Measurements from ENCODE around the gene ERG.

Gene ERG

GRCh38 chr21:38472412-38473108, 25.7 kb downstream of the ERG start:
- DNase-seq (ENCODE audit: low spot score) = no peak

- no peak for DNase-seq (ENCODE audit: low spot score)
Observed at GRCh38 chr21:38471766-38472165, 26.5 kb downstream of the ERG start.

DNA sequence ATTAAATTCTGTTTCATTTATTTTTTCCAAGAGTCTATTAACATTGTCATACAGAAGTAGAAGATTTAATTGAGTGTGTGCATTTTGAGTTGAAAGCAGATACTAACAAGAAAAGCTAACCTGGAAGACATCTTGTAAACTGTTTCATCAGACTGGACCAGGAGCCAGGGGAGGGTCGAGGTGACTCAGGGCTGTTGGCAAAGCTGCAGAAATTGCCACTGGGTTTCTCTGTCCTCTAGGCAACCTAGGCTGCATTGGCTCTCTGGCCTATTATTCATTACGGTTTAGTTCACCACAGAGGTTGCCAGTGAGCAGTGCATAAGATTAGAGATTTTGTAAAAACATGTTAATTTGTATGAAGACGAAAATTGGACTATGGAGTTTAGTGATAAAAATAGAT, 27.5 kb downstream of the ERG start:
- DNase-seq (ENCODE audit: low spot score) = no peak

DNA sequence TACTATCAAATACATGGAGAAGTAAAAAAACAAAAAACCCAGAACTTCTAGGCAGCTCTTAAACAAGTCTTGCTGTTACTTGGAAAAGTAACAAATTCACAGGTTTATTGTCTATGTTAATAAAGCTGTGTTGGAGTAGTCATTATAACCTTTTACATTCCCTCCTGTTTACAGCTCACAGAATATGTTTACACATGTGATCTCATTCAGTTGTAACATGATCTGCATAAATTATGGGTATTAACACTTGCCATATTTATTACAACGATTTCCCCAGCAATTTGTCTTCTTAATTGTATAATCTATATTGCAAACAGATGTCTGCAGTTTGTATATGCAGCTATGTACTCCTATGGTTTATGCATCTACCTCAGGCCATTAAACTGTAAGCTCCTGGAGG, 28.6 kb downstream of the ERG start:
- DNase-seq (ENCODE audit: low spot score) = no peak

GRCh38 chr21:38468989-38469388, 29.3 kb downstream of the ERG start:
- DNase-seq (ENCODE audit: low spot score) = peak; percentile 19

DNA sequence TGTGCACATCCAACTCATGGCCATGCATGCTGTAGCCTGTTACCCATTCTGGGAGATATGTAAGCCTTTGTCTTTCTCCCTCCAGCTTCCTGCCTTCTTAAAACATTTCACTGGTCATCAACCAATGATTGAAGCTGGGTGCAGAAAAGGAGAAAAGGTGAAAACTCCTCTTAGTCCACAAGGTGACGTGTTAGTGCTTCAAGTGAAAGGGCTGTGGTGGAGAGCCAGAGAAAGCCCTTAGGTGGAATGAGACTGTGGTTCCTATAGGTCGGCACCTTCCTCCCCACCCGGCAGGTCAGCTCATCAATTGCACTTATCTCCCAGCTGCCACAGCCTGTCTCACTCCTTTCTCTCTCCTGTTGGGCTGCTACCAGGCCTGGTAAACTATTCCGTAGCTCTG, 30.4 kb downstream of the ERG start:
- DNase-seq (ENCODE audit: low spot score) = no peak

DNA sequence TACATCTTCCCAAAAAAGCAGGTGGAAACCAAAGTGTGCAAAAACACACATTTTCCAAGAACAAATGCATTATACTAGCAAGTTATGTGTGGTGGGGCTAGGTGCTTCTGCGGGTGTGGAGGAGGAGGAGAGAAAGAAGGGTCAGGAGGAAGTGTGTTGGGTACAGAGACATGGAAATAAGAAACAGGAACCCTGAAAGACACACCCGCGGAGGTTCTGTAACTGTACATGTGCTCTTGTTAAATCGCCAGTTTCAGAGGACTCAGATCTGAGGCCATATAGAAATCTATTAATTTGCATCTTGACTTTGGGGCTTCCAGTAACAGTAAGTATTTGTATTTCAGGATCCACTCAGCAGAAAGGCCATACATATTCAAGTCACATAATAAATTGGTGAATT, 30.9 kb downstream of the ERG start:
- no peak for DNase-seq (ENCODE audit: low spot score)

DNA sequence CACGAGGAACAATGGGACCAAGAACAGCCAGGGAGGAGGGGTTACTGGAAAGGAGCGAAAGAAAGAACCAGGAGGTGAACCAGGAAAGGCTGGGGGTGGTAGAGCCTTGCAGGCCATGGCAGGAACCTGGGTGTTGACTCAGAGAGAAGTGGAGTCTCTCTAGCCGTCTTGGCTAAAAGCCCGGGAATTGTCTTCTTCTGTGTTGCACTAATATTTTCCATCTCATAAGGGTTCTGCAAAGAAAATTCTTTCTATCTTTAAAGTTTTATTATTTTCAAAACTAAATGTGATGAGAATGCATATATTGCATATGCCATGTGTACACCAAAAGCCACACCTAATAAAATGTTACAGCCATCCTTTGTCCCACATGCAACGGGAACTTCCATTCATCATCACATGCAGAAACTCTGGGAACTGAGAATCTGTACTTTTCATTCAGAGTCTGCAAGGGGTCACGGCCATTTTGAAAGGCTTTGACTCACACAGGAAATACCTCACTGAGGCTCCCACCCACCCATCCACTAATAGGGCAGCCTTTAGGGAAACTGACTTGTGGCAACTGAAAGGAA, 38.0 kb downstream of the ERG start:
- DNase-seq (ENCODE audit: low spot score) = peak; percentile 69

GRCh38 chr21:38459490-38459889, 38.8 kb downstream of the ERG start:
- DNase-seq (ENCODE audit: low spot score) = no peak

DNA sequence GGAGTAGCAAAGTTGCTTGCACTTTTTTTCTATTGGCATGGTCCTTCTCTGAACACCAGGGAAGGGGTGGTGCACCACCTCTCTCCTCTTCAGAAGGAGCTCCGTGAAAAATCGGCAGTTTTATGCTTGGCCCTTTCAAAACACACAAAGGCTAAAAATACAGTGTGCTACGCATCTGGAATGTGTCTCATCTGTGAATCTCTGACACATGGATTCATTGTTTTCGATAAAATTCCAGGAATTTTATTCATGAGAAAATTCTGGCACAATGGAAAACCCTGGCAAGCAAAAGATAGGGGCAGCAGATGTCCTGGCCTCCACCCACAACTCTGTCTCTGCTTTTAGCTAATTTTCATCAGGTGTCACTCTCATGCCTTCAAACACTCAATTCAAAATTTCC, 42.9 kb downstream of the ERG start:
- peak; percentile 63 for DNase-seq (ENCODE audit: low spot score)

- no peak for DNase-seq (ENCODE audit: low spot score)
Observed at GRCh38 chr21:38454702-38455101, 43.6 kb downstream of the ERG start.

- no peak for DNase-seq (ENCODE audit: low spot score)
Observed at GRCh38 chr21:38454161-38454560, 44.1 kb downstream of the ERG start.

DNA sequence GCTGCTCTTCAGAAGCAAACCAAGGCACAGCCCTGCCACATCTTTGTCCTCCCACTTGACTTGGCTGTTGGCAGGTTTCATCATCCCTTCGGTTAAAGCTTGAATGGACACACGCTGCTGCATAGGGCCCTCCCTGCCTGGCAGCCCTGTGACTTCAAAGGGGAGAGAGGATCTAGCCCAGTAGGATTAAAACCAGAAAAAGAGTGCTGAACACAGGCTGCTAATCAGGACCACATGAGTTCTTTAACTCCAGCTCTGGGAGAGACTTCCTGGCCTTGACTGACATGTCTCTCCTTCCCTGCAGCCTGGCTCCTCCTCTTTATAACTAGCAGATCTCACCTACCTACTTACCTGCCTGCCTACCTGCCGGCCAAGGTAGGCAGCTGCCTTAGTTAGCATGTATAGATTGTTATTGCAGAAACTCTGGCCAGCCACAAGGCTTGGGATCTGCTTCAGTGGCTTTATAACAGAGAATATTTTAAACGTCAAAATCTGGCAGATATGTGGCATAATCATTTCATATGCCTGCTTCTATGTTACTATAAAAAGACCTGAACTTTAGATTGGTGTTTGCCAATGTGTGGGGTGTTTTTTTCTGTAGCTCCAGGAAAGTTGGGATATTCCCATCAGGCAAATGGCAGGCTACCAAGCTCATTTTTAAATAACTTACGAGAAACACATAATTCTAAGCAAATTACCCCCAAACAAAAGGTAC, 49.4 kb downstream of the ERG start:
- peak; percentile 60 for DNase-seq (ENCODE audit: low spot score)

DNA sequence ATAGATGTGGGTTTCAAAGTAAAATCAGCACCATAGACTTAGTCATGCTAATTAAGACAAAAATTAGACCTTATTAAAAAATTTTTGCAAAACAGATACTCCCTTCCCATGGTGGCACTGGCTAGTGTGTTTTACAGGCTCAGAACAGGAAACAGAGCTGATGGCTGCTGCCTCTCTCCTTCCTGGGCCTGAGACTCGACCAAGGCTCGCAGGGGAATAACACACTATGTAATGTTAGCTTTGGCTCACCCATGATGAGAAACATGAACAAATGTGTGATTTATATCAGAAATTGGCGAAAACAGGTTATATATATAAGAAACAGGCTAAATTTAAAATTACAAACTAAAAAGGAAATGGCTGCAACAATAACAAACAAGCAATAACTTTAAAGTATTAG, 50.7 kb downstream of the ERG start:
- DNase-seq (ENCODE audit: low spot score) = no peak

DNA sequence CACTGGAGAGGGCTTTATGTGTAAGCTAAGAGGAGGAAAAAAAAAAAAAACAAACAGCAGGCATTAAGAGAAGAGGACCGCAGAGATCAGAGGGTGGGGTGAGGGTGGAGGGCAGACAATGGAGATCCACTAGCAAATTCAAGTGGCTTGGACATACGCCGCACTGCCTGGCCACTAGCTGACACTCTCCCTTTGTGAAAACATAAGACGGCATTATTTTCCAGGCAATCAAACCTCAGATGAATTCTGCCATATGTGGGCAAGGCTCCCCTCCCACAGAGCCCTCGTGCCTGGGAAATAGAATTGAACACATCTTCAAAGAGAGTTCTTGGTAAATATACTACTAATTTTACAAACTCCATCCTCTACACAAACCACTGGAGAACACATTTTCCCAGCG, 53.6 kb downstream of the ERG start:
- no peak for DNase-seq (ENCODE audit: low spot score)

GRCh38 chr21:38443110-38443509, 55.2 kb downstream of the ERG start:
- no peak for DNase-seq (ENCODE audit: low spot score)

GRCh38 chr21:38441153-38441552, 57.1 kb downstream of the ERG start:
- no peak for DNase-seq (ENCODE audit: low spot score)

DNA sequence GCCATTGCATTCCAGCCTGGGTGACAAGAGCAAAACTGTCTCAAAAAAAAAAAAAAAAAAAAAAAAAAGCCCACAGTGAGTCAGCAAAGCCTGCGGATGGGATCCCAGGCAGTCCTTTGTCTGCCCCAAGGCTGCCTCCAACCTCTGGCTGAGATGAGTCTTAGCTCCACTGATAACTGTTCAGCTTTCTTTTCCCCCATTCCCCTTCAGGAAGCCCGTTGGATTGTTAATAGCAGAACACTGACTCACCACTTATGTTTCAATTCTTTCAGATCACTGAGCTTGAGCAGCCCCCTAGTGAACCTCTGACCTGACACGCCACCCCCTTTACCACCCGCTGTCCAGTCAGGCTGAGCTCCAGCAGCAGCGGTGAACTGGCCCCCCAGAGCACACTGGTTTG, 57.5 kb downstream of the ERG start:
- peak; percentile 89 for DNase-seq (ENCODE audit: low spot score)

- DNase-seq (ENCODE audit: low spot score) = no peak
Observed at GRCh38 chr21:38439957-38440356, 58.3 kb downstream of the ERG start.

DNA sequence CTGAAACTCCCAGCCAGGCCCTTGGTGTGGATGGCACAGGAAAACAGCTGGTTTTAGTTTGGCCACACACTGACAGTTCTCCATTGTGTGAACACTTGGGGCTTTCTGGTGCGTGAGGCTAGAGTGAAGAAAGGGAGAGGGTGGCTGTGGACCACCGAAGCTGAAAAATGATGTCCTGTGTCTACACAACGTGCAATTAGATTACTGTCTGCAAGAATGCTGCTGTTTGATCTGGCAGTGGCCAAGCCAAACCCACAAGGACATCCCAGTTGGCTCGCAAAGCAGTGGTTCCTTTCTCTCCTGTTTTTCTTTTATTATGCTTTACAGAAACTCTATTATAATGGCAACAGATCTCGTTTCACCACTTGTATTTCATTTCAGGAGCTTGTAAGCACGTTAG, 58.9 kb downstream of the ERG start:
- peak; percentile 41 for DNase-seq (ENCODE audit: low spot score)

DNA sequence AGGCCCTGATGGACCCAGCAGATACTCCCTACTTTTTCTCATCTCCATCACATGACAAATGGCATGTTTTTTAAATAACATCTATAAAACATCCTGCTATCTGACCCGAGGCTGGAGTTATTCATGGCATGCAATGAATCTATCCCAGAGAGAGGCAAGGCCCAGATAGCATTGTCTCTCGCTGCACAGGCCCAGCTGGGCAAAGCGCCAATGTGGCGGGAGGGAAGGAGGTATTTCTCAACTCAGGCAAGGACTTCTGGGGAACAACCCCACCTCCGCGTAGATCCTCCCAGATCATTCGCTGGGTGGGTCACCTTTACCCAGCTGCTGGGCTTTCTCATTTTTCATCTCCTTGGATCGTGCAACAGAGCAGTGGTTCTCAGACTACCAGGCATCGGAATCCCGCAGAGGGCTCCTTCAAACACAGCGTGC, 59.8 kb downstream of the ERG start:
- peak; percentile 79 for DNase-seq (ENCODE audit: low spot score)

DNA sequence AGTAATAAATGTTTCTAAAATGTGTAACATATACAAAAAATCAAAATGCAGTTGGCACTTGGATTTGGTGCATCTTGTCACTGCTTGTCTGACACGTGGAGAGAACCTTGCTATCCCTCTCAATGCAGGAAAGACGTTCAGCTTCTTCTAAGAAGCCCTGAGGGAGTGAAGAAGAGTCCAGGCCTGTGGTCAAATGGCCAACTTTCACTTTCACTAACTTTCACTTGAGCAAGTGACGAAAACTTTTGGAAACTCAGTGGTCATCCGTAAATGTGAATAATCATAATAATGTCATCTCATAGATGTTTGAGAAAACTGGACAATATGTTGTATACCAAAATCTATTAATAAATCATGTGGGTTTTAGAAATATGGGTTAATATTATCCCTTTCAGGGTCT, 61.9 kb downstream of the ERG start:
- DNase-seq (ENCODE audit: low spot score) = no peak

DNA sequence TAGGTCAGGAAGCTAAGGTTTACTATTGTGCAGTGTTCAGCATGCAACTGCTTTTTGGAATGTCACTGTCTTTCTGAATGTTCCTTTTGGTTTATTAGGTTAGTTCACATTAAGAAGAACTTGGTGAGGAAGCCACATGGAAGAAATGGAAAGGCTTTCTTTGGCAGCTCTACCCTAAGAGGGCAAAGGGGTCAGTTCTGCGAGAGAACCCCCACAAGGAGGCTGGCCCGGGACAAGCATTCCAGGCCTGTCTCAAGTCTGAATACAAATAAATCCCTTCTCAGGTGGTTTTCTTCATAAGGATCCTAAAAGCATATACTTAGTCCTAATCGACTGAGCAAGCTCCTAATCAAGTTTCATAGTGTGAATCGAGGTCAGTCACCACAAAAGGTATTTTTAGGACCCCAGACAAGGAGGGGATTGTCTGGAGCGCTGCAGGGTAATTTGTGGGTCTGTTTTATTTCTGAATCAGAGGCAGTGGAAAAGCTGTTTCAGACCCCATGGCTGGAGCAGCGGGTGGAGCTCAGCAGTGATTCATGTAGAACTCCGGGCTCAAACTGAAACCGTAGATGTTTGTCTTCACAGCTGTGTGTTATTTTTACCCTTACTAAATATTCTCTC, 63.3 kb downstream of the ERG start:
- peak; percentile 71 for DNase-seq (ENCODE audit: low spot score)

Data from AG20443 (cell line).